Activated CD8-positive, alpha-beta memory T cell treated with anti-CD3 and anti-CD28 coated beads, Interleukin-2, amount 50 U/mL, for 1 hour (primary cell): Measurements from ENCODE around the gene BCAR1.

Source experiments
- DNase-seq: peaks from one replicate; pipeline ENCODE4 v3.0.0-alpha.2; 2020; ENCODE audit errors: extremely low read depth

BCAR1 gene

DNA sequence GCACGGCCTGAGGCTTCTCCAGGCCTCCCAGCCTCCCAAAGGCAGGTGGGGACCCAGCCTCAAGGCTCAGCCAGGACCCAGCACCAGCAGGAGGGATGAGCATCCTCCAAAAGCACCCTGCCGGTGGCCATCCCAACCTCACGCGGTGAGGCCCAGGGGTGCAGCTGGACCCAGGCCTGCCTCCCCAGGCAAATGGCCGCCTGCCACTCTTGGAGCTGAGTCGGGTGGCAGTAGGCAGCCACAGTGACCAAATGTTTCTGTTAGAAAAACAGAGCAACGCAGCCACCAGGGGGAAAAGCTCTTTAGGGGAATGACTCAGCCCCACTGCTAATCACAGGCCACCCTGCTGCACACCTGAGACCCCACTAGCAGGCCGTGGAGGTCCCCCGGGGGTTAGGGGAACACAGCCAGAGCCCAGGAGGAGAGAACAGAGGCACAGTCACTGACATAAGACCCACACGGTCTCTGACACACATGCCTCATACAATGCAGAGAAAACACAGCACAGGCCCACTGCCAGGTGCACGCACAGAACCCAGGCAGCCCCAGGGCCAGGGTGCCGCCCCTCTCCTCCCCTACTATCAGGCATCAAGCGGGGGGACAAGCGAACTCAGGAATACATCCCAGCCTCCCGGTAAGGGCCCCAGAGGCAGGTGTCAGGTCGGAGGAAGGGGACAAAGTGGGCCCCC lies 12.4 kb downstream of the BCAR1 start:
- DNase-seq = no peak

DNA sequence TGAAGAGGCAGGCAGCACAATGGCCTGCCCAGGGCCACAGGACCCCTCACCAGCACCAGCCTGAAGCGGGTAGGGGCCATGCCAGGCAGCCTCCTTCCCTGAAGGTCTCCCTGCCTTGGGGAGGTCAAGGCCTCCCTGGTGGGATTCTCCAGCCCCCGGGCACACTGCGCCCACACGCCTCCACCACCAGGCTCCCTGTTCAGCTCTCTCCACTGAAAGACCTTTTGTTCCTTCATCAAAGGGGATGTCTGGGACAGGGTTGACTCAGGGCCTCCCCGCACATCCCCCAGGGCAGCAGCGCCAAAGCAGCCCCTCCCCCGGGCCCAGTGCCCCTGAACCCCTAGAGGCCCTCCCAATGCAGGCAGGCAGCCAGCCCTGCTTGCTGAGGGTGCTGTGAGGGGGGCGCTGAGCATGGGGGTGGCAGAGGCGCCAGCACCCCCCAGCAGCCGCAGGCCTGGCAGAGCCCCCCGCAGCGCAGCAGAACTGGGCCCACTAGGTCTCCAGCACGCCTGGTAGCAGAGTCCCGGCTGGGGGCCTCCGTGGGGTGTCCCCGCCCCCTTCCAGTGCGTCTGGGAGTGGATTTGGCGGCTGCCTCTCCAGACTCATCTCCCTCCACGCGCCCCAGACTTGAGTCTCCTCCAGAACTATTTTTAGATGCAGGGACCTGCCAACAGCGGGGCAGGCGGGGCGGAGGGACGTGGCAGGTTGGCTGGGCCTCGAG lies 13.1 kb downstream of the BCAR1 start:
- no peak for DNase-seq

DNA sequence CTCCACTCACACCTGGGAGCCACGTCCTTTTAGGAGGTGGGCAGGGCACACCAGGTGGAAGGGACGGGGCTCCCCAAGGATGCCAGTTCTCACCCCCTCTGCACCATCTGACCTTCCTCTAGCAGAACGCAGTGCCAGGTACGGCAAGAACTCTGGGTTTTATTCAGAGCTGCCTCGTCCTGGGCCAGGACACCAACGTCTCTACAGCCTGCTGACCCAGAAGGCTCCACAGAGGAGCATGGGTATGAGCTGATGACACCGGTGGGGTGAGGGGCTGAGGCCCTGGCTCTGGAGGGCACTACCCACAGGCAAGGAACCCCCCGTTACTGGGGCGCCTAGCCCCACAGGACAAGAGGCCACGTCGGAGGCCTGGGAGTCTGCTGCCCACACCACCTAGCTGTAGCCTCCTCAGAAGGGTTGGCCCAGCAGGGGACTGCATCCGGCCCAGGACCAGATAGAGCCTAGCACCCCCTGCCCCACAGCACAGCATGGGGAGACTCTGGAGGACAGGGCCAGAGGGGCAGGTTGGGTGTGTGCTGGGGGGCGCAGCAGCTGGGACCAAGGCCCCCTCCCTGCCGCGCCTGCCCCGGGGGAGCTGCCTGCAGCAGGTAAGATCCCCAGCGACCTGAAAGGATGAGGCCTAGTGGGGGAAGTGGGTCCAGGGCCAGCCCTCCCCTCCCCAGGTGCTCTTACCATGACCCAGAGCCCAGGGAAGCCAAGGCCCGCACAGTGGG lies 13.9 kb downstream of the BCAR1 start:
- no peak for DNase-seq

DNA sequence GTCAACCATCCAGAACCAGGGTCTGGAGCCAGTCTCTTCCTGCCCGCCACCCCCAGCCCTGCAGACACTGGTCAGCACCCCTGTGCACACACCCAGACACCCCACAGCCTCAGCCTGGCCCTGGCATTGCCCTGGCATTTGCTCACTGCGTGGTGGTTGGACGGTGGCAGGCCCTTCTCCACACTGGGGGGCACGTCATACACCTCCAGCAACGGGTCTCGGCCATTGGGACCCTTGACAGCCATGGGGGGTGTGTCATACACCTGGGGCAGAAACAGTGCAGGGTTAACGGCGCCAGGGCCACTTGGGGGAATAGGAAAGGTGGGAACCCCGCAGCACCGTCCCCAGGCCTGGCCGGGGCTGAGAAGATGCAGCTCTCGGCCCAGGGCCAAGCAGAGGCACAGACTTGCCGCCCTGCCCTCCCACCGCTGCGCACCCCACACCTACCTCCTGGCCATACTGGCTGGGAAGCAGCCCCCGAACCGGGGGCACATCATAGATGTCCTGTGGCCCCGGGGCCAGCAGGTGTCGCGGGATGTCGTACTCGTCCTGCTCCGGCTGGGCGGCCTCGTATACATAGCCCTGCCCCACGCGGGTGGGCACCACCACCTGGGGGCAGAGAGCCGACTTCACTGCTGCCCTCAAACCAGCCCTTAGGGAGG lies 14.6 kb downstream of the BCAR1 start:
- DNase-seq = no peak

DNA sequence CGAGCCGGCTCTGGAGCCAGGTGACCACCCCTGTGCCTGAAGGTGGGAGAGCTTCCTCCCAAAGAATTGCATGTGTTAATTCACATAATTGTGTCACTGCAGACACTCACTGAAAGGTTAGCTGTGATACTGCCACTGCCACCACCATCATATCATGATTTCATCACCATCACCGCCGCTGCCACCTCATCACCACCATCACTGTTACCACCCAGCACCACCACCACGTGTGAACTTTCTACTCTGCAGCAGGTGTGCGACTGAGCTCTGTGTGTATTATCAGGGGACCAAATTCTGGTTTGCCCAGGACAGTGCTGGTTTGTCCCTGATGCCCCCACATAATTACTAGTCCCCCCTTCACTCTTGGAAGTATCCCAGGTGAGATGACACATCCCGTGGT lies 15.2 kb downstream of the BCAR1 start:
- no peak for DNase-seq

DNA sequence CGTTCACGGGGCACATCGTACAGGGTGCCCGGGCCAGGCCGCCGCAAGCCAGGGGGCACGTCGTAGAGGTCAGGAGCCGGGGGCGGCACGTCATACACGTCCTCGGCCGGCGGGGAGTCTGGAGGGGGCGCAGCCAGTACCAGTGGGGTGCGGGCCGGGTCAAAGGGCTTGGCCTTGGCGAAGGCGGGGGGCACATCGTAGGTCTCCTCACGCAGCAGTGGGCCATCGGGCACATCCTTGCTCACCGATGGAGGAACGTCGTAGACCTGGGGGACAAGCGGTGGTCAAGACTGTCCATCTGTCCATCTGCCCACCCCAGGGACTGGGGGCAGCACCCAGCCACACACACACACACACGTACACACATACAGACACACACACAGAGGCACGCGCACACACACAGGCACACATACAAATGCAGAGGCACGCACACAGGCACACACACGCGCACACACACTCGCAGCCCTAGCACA lies 15.7 kb downstream of the BCAR1 start:
- no peak for DNase-seq

DNA sequence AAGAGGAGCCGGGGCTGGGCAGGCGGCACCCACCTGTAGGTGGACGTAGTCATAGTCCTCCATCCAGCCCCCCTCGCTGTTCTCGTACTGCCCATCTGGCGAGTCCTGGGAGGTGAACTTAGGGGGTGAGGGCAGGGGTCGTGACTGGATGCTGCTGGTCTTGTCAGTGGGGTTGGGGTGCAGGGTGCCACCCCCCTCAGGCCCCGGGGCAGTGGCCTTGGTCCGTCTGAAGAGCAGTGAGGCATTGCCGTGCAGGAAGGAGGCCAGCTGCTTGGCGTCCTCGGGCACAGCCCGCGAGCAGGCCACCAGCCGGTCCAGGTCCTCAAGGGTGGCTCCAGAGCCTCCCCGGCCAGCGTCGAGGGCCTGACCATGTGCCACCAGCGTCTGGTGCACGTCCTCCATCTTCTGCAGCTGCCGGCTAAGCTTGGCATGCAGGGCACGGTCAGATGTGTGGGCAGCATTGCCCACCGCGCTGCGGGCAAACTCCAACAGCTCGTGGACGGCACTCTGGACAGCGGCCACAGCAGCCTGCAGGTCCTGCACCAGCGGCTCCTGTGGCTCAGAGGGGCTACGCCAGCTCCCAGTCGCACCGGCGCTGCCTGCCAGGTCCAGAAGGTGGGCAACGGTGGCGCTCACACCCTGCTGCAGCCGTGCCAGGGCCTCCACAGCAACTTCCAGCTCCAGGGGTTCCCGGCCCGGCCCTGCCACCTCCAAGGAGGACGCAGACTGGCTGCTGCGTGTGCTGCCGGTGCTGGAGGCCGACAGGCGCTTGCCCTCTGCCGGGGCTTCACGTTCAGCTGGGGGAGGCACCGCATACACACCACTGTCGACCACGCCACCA lies 16.3 kb downstream of the BCAR1 start:
- DNase-seq = no peak

DNA sequence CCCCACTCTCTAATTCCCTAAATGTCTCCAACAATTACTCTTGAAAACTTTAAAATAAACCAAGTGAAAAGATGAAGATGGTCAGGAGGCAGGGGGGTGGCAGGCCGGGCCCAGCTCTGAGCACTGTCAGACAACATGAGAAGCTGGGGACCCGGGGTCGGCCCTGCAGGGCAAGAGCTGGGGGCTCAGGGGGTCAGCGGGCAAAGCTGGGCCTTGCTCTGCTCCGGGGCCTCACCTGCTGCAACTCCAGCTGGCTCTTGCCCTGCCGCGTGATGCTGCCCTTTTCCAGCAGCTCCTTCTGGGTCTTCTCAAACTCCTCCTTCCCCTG lies 17.8 kb downstream of the BCAR1 start:
- DNase-seq = no peak

DNA sequence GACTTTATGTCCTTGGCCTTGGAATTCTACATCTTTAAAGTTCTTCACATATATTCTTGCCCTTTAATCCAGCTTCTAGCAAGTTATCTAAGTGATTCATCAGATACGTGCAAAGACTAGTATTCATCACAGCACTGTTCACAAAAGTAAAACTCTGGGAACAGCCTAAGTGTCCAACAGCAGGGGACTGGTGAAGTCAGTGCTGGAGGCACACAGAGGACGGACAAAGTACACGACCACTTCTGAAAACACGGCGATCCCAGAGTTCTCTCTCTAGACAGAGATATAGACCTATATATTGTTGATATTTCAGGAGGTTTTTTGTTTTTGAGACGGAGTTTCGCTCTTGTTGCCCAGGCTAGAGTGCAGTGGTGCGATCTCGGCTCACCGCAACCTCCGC lies 19.9 kb downstream of the BCAR1 start:
- no peak for DNase-seq

DNA sequence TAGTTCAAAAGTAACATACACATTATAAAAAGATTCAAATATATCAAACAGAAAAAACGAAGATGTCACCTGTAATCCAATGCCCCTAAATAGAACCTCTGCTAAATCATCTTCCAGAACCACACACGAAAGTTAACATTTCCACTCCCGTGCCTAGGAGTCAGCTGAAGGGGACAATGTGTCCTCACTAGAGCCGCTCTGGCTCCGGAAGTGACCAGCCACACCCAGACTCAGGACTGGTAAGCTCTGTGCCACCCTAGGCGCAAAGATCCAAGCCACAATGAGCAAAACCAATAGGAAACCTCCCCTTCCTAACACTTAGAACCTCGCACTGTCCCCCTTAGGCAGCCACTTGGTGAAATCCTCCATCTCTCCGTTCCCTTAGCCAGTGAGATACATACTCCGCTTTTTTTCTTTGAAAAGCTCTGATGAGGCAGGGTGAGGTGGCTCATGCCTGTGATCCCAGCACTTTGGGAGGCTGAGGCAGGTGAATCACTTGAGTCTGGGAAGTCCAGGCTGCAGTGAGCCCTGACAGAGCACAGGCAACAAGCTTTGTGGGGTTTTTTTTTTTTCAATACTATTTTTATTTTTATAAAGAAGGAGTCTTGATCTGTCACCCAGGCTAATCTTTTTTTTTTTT lies 20.8 kb downstream of the BCAR1 start:
- no peak for DNase-seq

DNA sequence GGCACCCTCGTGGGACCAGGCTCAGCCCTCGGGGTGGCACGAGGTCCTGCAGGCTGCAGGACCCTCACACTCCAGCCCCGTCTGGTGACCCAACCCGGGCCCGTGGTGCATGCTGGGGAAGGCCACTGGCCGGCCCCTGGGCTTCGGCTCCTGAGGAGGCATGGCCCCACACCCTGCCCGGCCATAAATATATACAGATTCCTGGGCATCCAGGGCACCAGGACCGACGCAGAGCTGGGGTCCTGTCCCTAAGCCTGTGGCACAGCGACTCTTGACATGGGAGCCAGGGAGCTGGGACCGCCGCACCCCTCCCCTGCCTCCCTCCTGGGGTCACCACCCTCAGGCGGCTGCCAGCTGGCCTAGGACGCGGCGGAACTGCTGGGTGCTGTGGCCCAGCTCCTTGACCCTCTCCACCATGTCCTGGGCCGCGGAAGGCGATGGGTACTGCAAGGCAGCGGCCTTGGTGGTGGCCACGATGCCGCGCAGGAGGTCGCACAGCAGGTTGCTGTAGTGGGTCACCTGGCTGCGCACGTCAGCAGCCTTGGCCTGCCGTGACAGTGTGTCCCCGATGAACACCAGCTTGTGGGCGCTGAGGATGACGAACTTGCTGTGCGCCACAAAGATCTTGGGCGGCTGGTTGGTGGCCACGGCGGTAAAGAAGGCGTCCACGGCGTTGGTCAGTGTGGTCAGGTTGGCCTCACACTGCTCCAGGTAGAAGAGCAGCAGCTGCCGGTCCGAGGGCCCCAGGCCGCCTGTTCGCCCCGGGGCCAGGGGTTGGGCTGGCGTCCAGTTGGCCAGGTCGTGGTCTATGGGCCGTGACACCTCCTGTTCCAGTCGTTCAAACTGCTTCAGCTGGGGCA lies 22.0 kb downstream of the BCAR1 start:
- DNase-seq = no peak

DNA sequence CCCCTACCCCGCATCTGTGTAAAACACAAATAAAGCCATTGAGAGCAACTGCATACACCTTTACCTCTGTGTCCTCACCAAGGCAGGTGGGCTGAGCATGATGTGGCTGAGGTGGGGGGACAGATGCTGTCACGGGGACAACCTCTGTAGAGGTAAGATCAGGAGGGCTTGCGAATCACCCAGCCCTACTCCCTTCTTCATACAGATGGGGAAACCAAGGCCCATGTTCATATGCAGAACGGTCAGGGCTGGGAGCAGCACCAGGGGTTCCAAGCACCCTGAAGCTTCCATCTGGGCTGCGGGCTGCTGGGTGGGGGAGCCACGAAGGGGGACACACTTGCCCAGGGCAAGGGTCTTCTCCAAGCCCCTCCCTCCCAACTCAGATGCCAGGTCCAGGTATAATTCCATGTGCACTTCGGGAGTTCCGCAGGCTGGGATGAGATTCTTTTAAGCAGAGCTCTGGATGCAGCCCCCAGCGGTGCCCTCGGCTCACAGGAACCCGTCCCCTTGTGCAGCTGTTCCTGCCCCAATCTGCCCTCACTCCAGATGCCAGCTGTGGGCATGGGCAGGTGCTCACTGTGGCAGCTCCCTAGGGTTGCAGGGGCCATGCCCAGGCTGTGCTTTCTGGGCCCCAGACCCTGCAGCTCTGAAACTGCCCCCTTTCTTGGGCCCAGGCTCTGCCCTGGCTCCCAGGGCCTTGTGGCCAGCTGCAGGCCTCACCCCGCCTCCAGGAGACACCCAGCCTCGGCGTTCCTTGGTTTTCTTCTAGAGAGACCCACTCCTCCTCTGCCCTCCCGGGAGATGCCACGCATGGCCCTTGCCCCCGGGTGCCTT lies 23.1 kb downstream of the BCAR1 start:
- no peak for DNase-seq

DNA sequence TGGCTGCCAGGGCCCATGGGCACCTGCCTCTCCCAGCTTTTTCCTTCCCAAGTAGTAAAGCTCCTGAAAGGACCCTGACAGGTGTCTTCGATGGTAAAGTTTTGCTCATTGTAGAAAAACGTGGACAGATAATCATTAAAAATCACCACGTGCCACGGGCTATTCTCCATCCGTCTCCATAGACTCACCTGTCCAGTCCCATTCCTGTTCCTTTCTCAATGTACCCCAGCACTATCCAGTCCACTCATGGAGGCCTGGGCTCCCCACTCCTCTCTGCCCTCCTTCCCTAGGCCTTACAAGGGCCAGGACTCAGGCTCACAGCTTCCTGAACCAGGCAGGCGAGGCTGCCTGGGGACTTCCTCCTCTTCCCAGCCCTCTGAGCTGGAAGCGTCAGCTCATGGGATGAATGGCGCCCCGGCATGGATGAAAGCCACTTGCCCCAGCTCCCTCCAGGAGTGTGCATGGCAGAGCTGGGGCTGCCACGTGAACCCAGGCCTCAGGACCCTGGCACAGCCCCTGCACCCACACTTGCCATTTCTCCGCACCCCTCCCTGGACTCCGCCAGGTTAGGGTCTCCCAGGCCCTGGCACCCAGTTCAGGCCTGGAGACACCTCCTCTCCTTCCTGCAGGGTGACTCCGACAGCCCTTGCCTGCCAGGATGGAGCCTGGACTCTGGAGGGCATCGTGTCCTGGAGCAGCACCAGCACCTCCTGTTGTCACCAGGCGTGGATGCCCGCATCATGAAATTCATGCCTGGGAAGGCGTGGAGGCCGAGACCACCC lies 23.9 kb downstream of the BCAR1 start:
- DNase-seq = no peak

DNA sequence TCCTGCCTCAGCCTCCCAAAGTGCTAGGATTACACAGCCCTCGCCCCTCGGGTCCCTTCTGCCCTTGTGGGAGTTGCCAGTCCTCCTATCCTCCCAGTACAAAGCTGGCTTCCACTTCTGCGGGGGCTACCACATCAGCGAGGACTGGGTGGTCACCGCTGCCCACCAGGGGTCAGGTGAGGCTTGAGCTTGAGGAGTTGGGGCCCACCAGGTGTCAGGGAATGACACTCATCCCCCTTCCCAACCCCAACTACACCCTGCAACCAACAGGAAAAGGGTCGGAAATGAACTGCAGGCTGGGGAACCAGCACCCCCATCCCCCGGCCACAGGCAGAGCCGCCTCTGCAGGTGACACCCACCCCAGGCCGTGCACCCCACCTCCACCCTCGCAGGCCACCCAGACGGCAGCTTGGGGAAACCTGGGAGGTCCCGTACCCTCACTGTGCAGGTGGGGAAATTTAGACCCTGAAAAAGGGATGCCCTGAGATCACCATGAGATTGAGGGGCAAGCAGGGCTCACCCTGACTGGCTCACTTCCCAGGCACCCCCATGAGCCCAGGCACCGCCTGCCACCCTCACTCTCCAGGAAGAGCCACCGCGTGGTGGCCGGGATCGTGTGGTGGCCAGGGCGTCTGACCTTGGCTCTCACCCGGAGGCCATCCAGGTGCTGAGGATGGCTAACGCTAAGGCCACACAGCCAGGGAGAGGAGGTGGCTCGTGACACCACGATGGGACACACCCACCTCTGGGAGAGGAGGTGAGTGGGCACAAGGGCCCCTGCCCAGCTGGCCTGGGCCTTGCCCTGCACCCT lies 24.7 kb downstream of the BCAR1 start:
- DNase-seq = no peak

DNA sequence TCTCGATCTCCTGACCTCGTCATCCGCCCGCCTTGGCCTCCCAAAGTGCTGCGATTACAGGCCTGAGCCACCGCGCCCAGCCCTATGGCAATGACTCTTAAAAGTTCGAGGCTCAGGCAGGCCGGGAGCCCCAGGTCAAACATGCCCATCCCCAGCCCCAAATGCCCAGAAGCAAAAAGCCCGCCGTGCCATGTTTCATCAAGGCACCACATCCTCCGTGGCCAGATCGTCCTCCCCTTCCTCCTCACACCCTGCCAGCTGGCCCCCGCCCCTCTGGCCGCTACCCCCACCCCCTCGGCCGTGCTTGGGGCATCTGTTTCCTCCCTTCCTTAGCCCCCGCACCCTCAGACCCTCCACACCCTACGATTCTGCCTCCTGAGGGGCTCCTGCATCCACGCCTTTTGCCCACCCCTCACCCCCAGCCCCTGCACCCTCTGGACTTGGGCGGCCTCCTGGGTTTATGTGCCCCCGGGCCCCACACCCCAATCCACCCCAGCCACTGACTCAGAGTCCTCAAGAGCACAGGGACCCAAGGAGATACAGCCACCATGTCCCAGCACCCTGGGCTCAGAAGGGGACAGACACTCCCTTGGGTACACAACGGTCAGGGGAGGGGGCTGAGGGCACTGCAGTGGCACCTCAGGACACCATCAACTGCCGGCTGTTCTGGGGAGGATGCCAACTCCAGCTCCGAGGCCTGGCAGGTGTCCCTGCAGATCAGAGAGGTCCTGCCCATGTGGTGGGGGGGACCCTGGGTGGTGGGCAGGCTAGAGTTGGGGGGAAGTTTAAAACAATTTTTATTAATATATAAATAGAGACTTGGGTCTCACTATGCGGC lies 25.5 kb downstream of the BCAR1 start:
- DNase-seq = no peak

DNA sequence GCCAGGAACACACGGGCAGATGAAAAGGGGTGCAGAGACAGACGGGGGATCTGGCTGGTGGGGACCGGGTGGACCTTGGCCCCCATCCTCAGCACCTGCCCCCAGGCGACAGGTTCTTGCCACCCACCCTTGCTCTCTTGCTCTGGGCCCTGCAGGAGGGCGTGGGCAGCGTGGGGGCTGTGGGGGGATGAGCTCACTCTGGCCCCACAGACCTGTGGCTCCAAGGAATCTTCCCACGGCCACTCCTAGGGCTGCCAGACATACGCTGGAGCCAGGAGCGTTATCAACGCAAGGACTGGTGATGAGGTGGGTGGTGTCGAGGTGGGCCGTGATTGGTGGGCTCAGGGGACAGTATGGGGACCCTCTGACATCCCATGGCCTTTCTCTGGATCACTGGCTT lies 26.3 kb downstream of the BCAR1 start:
- DNase-seq = no peak
